RPMI7951 (cell line): ENCODE measurements around the gene MUC4. TPM values are rescaled to one million over a fixed set of nuclear protein-coding genes. Genes with fewer than 3 reads are reported as not detected.
"Not testable (repeated sequence)": the region's sequence is repeated elsewhere in the genome, so short reads cannot be mapped to it uniquely, and the experiment has no call there.

ENCODE experiments used
- DNase-seq: peaks from one replicate; pipeline ENCODE4 v3.0.0-alpha.2; 2012; ENCODE audit warnings: low read depth
- total RNA-seq: library from RNA; depleted of rRNA; stranded (reverse); fragments of >200 nt; shearing (Covaris generic); gene quantifications from 2 replicates; pipeline ENCODE4 v1.2.3, GENCODE V29; 2014

MUC4 gene
- total RNA-seq, 1 experiment from 2014 or later: not detected

GRCh38 chr3:195744437-195744836 lies 67.3 kb downstream of the MUC4 start:
- DNase-seq: no peak

GRCh38 chr3:195739561-195740111 lies 72.1 kb downstream of the MUC4 start:
- DNase-seq: no peak

- DNase-seq: no peak
Measured at GRCh38 chr3:195738274-195739044, 73.3 kb downstream of the MUC4 start.

GRCh38 chr3:195737782-195738181 lies 73.9 kb downstream of the MUC4 start:
- DNase-seq: not testable (repeated sequence)

- no peak for DNase-seq
Measured at GRCh38 chr3:195736866-195737490, 74.8 kb downstream of the MUC4 start.

- DNase-seq: no peak
Measured at GRCh38 chr3:195735036-195735695, 76.6 kb downstream of the MUC4 start.

- no peak for DNase-seq
Measured at GRCh38 chr3:195732940-195733339, 78.8 kb downstream of the MUC4 start.

GRCh38 chr3:195731356-195731905 lies 80.3 kb downstream of the MUC4 start:
- DNase-seq: no peak

GRCh38 chr3:195729476-195730251 lies 82.1 kb downstream of the MUC4 start:
- no peak for DNase-seq

GRCh38 chr3:195728789-195729188 lies 82.9 kb downstream of the MUC4 start:
- DNase-seq: not testable (repeated sequence)

GRCh38 chr3:195727606-195728195 lies 84.0 kb downstream of the MUC4 start:
- no peak for DNase-seq

- not testable (repeated sequence) for DNase-seq
Measured at GRCh38 chr3:195725916-195726740, 85.6 kb downstream of the MUC4 start.

GRCh38 chr3:195724363-195724762 lies 87.4 kb downstream of the MUC4 start:
- DNase-seq: not testable (repeated sequence)

GRCh38 chr3:195722996-195723345 lies 88.8 kb downstream of the MUC4 start:
- DNase-seq: not testable (repeated sequence)

GRCh38 chr3:195722139-195722995 lies 89.4 kb downstream of the MUC4 start:
- DNase-seq: not testable (repeated sequence)

- DNase-seq: not testable (repeated sequence)
Measured at GRCh38 chr3:195720831-195721506, 90.8 kb downstream of the MUC4 start, which contains the start of gene MUC20. Gene MUC20, plus strand, starts transcription at chr3:195720978. Its CDS starts 30 bp downstream, at chr3:195721008.

GRCh38 chr3:195719514-195720254 lies 92.0 kb downstream of the MUC4 start:
- not testable (repeated sequence) for DNase-seq
